ENCODE data around the gene BGLAP. TPM values are rescaled to one million over a fixed set of nuclear protein-coding genes. Genes with fewer than 3 reads are reported as not detected.

The BGLAP gene
- total RNA-seq (2021; ENCODE audit: unreplicated experiment) (0.67 TPM), Bru-seq, nascent RNA (percentile 27 among the genes with signal in this experiment), BruChase-seq, experiment 1, labeled RNA remaining after a 2-hour chase (percentile 43 among the genes with signal in this experiment), BruChase-seq, experiment 2, labeled RNA remaining after a 6-hour chase (percentile 49 among the genes with signal in this experiment)
- 1.1 TPM for polyA plus RNA-seq (2012; ENCODE audit: insufficient read length)
- long read RNA-seq, partial matches to known transcripts: 0 of 1 reads
- long read RNA-seq, other reads (novel, unspliced or antisense): 1 of 1 reads

- peaks cover 3% of the 10 kb centered on the region for H3K4me1 ChIP-seq (ENCODE audit: control insufficient read depth, insufficient read depth, low read length)
- in situ Hi-C loops (cut with HindIII; ENCODE audit: low pct_unique_long_range_greater_than_20kb, low sequenced_read_pairs): no loop called here
- no peak within 1 kb of the TSS for H3K4me3 ChIP-seq (ENCODE audit: low read depth in 2 of 2, low read length in 2 of 2)
- no peak within 1 kb of the TSS for H3K27ac ChIP-seq (ENCODE audit: low read length)
- no peaks in the 10 kb centered on the region for H3K9me3 ChIP-seq (ENCODE audit: control insufficient read depth, insufficient read depth, low read depth, low read length)
- TF ChIP-seq SIN3A (IDR thresholded peaks at IDR 0.05; ENCODE audit: borderline replicate concordance, insufficient read depth, low read depth, low read length) (no peak), POLR2AphosphoS5 (IDR thresholded peaks at IDR 0.05; ENCODE audit: low read depth, low read length) (no peak), CTCF (IDR thresholded peaks at IDR 0.05) (no peak), TCF7L2 (IDR thresholded peaks at IDR 0.05; ENCODE audit: low read depth, low read length) (no peak), REST (IDR thresholded peaks at IDR 0.05; ENCODE audit: insufficient read depth in 1 of 2, low read depth in 2 of 2, low read length in 1 of 2) (no peak)
- no peak for ATAC-seq
- H3K27me3 ChIP-seq (ENCODE audit: control insufficient read depth, insufficient read depth, low read length): no peaks in the 10 kb centered on the region
- POLR2A ChIA-PET: no interaction called here
- intact Hi-C loops (cut with micrococcal nuclease; ENCODE audit: unreplicated experiment): no loop called here
- H3K36me3 ChIP-seq (ENCODE audit: control insufficient read depth, insufficient read depth, low read length): no peaks in the 10 kb centered on the region
- BruUV-seq (replicated peaks): no TSS peak
- CTCF ChIA-PET: no interaction called here
- no peak for DNase-seq (ENCODE audit: low read depth, low spot score)
Measured at GRCh38 chr1:156241926-156242325, at the start of gene BGLAP. TSS of gene BGLAP (plus strand) at chr1:156242184. CDS start at chr1:156242232, 48 bp downstream.

GRCh38 chr1:156193208-156193487 lies 48.8 kb upstream of the BGLAP start:
- H3K27me3 ChIP-seq (ENCODE audit: control insufficient read depth, insufficient read depth, low read length): no peaks in the 10 kb centered on the region
- no peak for DNase-seq (ENCODE audit: low read depth, low spot score)
- no peak for ATAC-seq
- peaks cover 10% of the 10 kb centered on the region; the same call in 1 of the 2 replicates for H3K4me1 ChIP-seq (ENCODE audit: control insufficient read depth, insufficient read depth, low read length)
- in situ Hi-C loops (cut with HindIII; ENCODE audit: low pct_unique_long_range_greater_than_20kb, low sequenced_read_pairs) (no loop called here), intact Hi-C loops (cut with micrococcal nuclease; ENCODE audit: unreplicated experiment) (no loop called here)
- no peaks in the 10 kb centered on the region for H3K9me3 ChIP-seq (ENCODE audit: control insufficient read depth, insufficient read depth, low read depth, low read length)
- H3K36me3 ChIP-seq (ENCODE audit: control insufficient read depth, insufficient read depth, low read length): peaks cover 4% of the 10 kb centered on the region; the same call in 1 of the 2 replicates
- H3K4me3 ChIP-seq (ENCODE audit: low read depth in 2 of 2, low read length in 2 of 2): peak overlapping the region; percentile 99
- TF ChIP-seq CTCF (IDR thresholded peaks at IDR 0.05) (no peak), REST (IDR thresholded peaks at IDR 0.05; ENCODE audit: insufficient read depth in 1 of 2, low read depth in 2 of 2, low read length in 1 of 2) (no peak), POLR2AphosphoS5 (IDR thresholded peaks at IDR 0.05; ENCODE audit: low read depth, low read length) (no peak), TCF7L2 (IDR thresholded peaks at IDR 0.05; ENCODE audit: low read depth, low read length) (no peak), SIN3A (IDR thresholded peaks at IDR 0.05; ENCODE audit: borderline replicate concordance, insufficient read depth, low read depth, low read length) (no peak)
- POLR2A ChIA-PET: interaction anchor here (0.7 kb wide), 1 partner anchor 23 kb away, joined by 4 read pairs; no protein-coding TSS in a partner anchor
- CTCF ChIA-PET: no interaction called here
- peak overlapping the region; percentile 81 for H3K27ac ChIP-seq (ENCODE audit: low read length)
- BruUV-seq (replicated peaks): TSS peak; percentile 97

All from Panc1 (cell line).